Fibroblast of upper back skin (primary cell): ENCODE results near the gene MMP12.
"Not testable (repeated sequence)": the region's sequence is repeated elsewhere in the genome, so short reads cannot be mapped to it uniquely, and the experiment has no call there.

Source experiments
- DNase-seq: peaks from one replicate; pipeline ENCODE4 v3.0.0-alpha.2; 2013

MMP12 gene

GRCh38 chr11:102874852-102875251 is at the start of gene MMP12:
Gene MMP12 (minus strand): TSS chr11:102874982. CDS start chr11:102874937, 45 bp downstream.
- DNase-seq = no peak

DNA sequence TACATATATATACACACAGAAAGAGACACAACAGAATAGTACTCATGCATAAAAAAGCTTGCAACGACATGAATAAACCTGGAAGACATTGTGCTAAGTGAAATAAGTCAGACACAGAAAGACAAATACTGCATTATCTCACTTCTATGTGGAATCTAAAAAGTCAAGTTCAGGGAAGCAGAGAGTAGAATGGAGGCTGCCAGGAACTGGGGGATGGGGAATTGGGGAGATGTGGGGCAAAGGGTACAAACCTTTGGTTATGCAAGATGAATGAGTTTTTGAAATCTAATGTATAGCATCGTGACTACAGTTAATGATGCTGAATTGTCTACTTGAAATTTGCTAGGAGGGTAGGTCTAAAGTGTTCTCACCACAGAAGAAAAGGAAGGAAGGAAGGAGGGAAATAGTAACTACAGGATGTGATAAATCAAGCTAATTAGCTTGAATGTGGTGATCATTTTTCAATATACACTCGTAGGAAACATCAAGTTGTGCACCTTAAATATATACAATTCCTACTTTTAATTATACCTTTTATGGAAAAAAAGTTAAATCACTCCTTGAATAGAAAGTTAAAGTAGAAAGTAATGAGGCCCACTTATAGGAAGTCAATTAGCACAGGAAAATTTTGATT is 46.9 kb upstream of the MMP12 start:
- DNase-seq = no peak

GRCh38 chr11:102920118-102920684 is 45.4 kb upstream of the MMP12 start:
- no peak for DNase-seq

GRCh38 chr11:102915044-102915375 is 40.2 kb upstream of the MMP12 start:
- DNase-seq = no peak

- peak; percentile 66 for DNase-seq
Observed at GRCh38 chr11:102914238-102915043, 39.7 kb upstream of the MMP12 start.

DNA sequence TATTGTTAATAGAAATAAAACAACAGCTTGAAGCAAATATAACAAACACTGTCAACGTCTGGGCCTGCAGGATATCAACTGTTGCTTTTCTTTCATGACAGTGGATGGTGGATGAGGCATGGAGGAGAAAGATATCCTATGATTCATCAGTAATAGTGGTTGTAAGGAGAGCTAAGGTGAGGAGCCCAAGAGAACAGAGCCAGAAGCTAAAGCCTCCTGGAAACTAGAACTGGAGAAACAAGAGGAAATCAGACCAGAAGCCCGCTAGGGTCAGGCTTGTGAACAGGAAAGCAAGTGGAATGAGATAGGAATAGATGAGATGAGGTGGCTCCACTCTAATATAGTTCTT is 37.7 kb upstream of the MMP12 start:
- DNase-seq = peak; percentile 19

DNA sequence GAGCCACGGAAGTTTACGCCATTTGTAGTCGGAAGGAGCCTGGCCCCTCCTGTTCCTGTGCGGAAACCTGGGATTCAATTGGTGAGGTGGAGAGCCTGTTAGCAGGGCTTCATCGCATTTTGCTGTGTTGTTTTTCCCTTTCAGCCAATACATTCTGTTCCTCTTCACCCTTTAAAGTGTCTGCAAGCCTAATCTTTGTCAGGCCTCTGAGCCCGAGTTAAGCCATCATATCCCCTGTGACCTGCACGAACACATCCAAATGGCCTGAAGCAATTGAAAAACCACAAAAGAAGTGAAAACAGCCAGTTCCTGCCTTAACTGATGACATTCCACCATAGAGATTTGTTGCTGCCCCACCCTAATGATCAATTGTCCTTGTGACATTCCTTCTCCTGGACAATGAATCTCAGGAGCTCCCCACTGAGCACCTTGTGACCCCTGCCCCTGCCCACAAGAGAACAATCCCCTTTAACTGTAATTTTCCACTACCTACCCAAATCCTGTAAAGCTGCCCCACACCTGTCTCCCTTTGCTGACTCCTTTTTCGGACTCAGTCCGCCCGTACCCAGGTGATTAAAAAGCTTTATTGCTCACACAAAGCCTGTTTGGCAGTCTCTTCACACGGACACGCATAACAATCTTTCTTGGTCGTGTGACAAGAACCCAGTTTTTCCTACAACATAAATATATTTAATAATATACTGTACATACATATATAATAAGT is 37.1 kb upstream of the MMP12 start:
- no peak for DNase-seq

- DNase-seq = not testable (repeated sequence)
Observed at GRCh38 chr11:102905848-102906247, 31.1 kb upstream of the MMP12 start.

GRCh38 chr11:102903895-102904294 is 29.1 kb upstream of the MMP12 start:
- not testable (repeated sequence) for DNase-seq

DNA sequence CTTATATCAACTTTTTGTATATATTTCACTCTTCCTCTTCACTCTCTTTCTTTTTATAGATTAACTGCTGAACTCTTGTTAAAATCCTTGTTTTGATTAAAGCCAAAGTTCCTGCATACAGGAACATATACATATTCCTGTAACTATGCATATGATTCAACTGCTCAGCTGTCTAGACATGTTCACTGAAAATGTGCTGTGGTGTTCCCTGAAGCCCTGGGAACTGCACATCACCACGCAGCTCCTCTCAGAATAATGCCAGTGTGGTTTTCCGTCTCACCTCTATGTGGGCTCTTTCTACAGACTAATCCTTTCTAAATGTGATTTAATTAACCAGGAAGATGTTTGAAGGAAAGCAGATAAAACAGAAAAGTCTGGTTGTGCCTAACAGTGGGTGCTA is 25.6 kb upstream of the MMP12 start:
- peak; percentile 30 for DNase-seq

GRCh38 chr11:102891736-102892135 is 17.0 kb upstream of the MMP12 start:
- peak; percentile 55 for DNase-seq

DNA sequence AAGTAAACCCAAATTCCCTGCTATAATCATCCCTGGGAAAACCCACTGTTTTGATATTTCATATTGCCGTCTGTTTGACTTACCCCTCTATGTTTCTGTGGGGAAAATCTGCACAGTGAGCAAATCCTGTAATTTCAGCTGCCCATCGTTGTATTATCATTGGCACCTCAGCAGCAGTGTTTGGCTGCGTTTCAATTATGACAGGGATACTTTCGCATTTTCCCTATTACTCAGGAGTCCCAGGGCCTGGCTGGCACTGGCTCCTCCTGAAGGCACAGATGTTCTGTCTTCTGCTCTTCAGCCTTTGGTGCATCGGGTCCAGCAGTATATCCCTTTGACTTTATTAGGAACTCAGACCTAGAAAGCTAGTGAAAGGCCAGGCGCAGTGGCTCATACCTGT is 12.2 kb upstream of the MMP12 start:
- DNase-seq = no peak

DNA sequence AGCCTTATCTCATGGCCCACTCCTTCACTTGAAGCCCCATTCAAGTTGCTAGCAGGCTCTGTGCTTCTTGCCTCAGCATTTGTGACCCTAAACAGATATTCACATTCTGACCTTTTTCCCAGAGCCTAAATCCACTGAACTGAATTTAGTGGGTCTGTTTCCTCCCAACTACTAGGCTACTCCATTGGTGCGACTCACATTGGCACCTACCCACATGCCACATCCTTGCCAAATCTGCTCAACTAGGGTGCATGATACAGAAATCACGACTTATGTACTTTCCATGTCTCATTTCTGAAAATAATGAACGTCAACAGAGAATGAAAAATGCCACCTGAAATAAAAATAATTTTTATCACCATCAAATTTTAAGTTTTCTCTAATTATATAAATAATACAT is 8.4 kb upstream of the MMP12 start:
- no peak for DNase-seq

GRCh38 chr11:102882389-102883024 is 7.7 kb upstream of the MMP12 start:
- DNase-seq = peak; percentile 80

- no peak for DNase-seq
Observed at GRCh38 chr11:102879801-102880200, 5.0 kb upstream of the MMP12 start.

- DNase-seq = no peak
Observed at GRCh38 chr11:102878595-102878994, 3.8 kb upstream of the MMP12 start.

DNA sequence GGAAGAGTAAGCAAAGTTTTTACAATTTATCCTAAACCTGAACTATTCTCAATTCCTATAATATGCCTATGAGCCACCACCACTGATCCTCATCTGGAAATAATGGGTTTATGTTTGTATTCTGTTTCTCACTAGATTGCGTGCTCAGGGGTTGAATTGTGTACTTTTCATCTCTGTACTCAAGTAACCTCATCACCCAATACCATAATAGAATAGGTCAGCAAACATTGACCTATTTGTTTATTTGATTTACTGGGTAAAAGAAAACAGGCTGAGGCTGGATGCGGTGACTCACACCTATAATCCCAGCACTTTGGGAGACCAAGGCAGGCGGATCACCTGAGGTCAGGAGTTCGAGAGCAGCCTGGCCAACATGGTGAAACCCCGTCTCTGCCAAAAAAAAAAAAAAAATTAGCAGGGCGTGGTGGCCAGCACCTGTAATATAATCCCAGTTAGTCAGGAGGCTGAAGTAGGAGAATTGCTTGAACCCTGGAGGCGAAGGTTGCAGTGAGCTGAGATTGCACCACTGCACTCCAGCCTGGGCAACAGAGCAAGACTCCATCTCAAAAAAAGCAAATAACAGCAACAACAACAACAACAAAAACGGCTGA is 5.3 kb downstream of the MMP12 start:
- not testable (repeated sequence) for DNase-seq

GRCh38 chr11:102868339-102868738 is 6.4 kb downstream of the MMP12 start:
- peak; percentile 54 for DNase-seq

GRCh38 chr11:102864724-102865123 is 10.1 kb downstream of the MMP12 start:
- DNase-seq = no peak

GRCh38 chr11:102853956-102854355 is 20.8 kb downstream of the MMP12 start:
- no peak for DNase-seq

DNA sequence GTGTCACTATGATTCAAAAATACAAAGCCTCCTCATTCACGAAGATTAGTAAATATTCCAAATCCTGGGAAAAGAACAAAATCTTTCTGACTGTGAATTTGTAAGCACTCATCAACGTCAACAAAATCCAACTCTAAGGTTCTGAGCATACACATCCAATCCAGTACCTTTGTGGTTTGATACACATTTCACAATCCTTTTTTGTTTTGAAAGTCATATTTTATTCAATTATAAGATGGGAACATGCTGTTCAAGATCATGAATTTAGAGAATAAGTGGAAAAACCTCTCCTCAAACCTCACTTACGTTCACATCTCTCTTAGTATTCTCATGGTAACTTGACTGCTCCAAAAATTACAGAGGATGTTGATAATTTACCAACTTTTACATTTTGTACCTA is 21.7 kb downstream of the MMP12 start:
- no peak for DNase-seq

DNA sequence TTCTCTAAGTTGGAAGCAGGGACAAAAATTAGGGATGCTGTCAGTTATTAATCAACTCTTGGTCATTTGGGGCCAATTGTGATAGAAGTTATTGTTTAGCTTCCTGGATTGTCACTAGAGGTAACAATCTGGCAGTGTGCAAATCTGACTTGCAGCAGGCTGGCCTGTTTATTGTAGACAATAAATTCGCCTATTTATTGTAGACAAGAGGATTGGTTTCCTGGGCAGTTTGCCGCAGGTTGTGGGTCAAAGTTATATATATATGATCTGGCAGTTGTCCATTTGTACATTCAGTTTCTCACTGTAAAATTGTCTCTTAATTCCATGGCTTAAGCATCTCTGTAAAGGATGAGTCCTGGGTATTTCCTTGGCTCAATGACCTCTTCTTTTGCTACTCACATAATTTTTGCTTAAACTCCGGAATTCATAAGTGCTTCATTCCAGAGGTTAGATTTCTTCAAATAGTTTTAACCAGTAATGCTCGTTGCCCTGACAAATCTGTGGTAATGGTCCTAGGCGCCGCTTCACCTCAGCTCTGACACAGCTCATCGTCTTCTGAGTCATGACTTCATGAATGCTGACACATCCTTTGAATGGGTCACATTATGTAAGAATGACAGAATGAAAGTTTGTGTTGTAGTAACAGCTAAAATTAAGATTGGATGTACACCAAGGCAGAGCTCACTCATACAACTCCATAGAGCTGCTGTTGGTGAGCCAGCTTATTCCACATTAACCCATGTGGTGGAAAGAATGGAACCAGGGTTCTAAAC is 23.6 kb downstream of the MMP12 start:
- DNase-seq = peak; percentile 97
